Thyroid gland (tissue), 4 donors: Measurements from ENCODE around the gene ARHGAP28. TPM values are rescaled to one million over a fixed set of nuclear protein-coding genes. Genes with fewer than 3 reads are reported as not detected.

Source experiments
- DNase-seq, 2 donors: peaks; one replicate each; pipeline ENCODE4 v3.0.0-alpha.2; 2019
- H3K27ac ChIP-seq, 3 donors: fragments of 200-600 bp; sonication (generic); 1 replicate in 2 of 3; 2 replicates in 1 of 3; pipeline ENCODE4 v1.5.1; 2016 to 2019; ENCODE audit warnings: mild to moderate bottlenecking in 1 of 3, moderate library complexity in 1 of 3
- H3K27me3 ChIP-seq: fragments of 200-600 bp; sonication (generic); one replicate; pipeline ENCODE4 v1.5.1; 2019
- H3K36me3 ChIP-seq, 2 donors: fragments of 200-600 bp; sonication (generic); one replicate each; pipeline ENCODE4 v1.5.1; 2016 to 2019
- H3K4me1 ChIP-seq, 2 donors: fragments of 200-600 bp; sonication (generic); one replicate each; pipeline ENCODE4 v1.5.1; 2017 to 2019
- H3K4me3 ChIP-seq, 3 donors: fragments of 200-600 bp; sonication (generic); replicated peaks in 1 of 3; 1 replicate in 2 of 3; 2 replicates in 1 of 3; pipeline ENCODE4 v1.5.1; 2016; ENCODE audit warnings: mild to moderate bottlenecking in 1 of 3
- H3K9me3 ChIP-seq: fragments of 200-600 bp; sonication (generic); one replicate; pipeline ENCODE4 v1.5.1; 2017
- POLR2A ChIP-seq, 2 donors: fragments of 450-650 bp; IDR thresholded peaks; one replicate each; pipeline ENCODE4 v1.6.1; 2017; ENCODE audit warnings: antibody characterized with exemption in 2 of 2, mild to moderate bottlenecking in 2 of 2, moderate library complexity in 1 of 2
- WGBS, 2 donors: methylation state at CpG; one replicate each; pipeline ENCODE4 v1.1.5; 2017; 5-methylcytosine and 5-hydroxymethylcytosine counted together
- intact Hi-C: fragments of 100-400 bp; cut with DNase I; formaldehyde crosslinking; loops from one replicate; pipeline ENCODE4 v1.15.1; 2023
- total RNA-seq, 4 donors: library from RNA; depleted of rRNA; stranded (reverse); fragments of >200 nt; gene quantifications; one replicate each; pipeline ENCODE4 v1.2.3, GENCODE V29; 2016
- TF ChIP-seq, protein P1 (sequence below), 6 experiments: fragments of 200-600 bp in 3 of 6; fragments of 450-650 bp in 3 of 6; sonication (generic) in 3 of 6; IDR thresholded peaks; one replicate each; pipeline ENCODE4 v1.5.1; 2016 to 2019; ENCODE audit warnings: antibody characterized with exemption in 6 of 6, mild to moderate bottlenecking in 2 of 6, inconsistent platforms in 1 of 6, moderate library complexity in 1 of 6

Gene ARHGAP28
- total RNA-seq, 4 donors from 2014 or later = 2.8 to 26.5 (median 9.1) TPM

GRCh38 chr18:6741232-6741663 lies 11.7 kb downstream of the ARHGAP28 start:
- Histone ChIP-seq H3K9me3 (no peaks in the 10 kb centered on the region), H3K27me3 (no peaks in the 10 kb centered on the region), H3K4me3 (no peak overlapping the region), H3K36me3 (no peaks in the 10 kb centered on the region), H3K27ac (peak overlapping the region; percentile 61 to 88 (median 67)), H3K4me1 (peaks cover 16% of the 10 kb centered on the region in 2 donors)
- 1 to 3% methylated on average over 2 of the region's 2 CpGs for WGBS, 2 donors
- TF ChIP-seq POLR2A (IDR thresholded peaks at IDR 0.05) = no peak
- TF ChIP-seq, protein P1, sequence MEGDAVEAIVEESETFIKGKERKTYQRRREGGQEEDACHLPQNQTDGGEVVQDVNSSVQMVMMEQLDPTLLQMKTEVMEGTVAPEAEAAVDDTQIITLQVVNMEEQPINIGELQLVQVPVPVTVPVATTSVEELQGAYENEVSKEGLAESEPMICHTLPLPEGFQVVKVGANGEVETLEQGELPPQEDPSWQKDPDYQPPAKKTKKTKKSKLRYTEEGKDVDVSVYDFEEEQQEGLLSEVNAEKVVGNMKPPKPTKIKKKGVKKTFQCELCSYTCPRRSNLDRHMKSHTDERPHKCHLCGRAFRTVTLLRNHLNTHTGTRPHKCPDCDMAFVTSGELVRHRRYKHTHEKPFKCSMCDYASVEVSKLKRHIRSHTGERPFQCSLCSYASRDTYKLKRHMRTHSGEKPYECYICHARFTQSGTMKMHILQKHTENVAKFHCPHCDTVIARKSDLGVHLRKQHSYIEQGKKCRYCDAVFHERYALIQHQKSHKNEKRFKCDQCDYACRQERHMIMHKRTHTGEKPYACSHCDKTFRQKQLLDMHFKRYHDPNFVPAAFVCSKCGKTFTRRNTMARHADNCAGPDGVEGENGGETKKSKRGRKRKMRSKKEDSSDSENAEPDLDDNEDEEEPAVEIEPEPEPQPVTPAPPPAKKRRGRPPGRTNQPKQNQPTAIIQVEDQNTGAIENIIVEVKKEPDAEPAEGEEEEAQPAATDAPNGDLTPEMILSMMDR (IDR thresholded peaks at IDR 0.05) = no peak
- intact Hi-C loops = no loop called here
- DNase-seq = peak; percentile 64 to 69

- Histone ChIP-seq H3K27me3 (no peaks in the 10 kb centered on the region), H3K27ac (peak overlapping the region; percentile 37 to 88 (median 67)), H3K4me1 (peaks cover 16 to 18% of the 10 kb centered on the region in 2 donors), H3K4me3 (no peak overlapping the region), H3K9me3 (no peaks in the 10 kb centered on the region), H3K36me3 (no peaks in the 10 kb centered on the region)
- 80 to 85% methylated on average over 2 of the region's 2 CpGs for WGBS, 2 donors
- TF ChIP-seq POLR2A (IDR thresholded peaks at IDR 0.05) = no peak
- TF ChIP-seq, protein P1 (IDR thresholded peaks at IDR 0.05) = no peak
- intact Hi-C loops = no loop called here
- no peak for DNase-seq
Measured at GRCh38 chr18:6741786-6742185, 12.3 kb downstream of the ARHGAP28 start.

- TF ChIP-seq, protein P1 (IDR thresholded peaks at IDR 0.05) = no peak
- no peak for TF ChIP-seq POLR2A (IDR thresholded peaks at IDR 0.05)
- Histone ChIP-seq H3K27ac (no peak overlapping the region), H3K9me3 (no peaks in the 10 kb centered on the region), H3K36me3 (no peaks in the 10 kb centered on the region), H3K4me3 (no peak overlapping the region), H3K27me3 (no peaks in the 10 kb centered on the region), H3K4me1 (peaks cover 21 to 26% of the 10 kb centered on the region in 2 donors)
- DNase-seq = no peak
- intact Hi-C loops = no loop called here
- WGBS, 2 donors = 86 to 89% methylated on average over 5 of the region's 5 CpGs
Measured at GRCh38 chr18:6743999-6744398, 14.5 kb downstream of the ARHGAP28 start.

GRCh38 chr18:6744816-6745455 lies 15.4 kb downstream of the ARHGAP28 start:
- no peak for DNase-seq
- Histone ChIP-seq H3K27me3 (no peaks in the 10 kb centered on the region), H3K9me3 (no peaks in the 10 kb centered on the region), H3K4me1 (peaks cover 21 to 26% of the 10 kb centered on the region in 2 donors), H3K4me3 (no peak overlapping the region), H3K27ac (no peak overlapping the region), H3K36me3 (no peaks in the 10 kb centered on the region)
- intact Hi-C loops = no loop called here
- WGBS, 2 donors = 94 to 95% methylated on average over 1 of the region's 1 CpG
- TF ChIP-seq, protein P1 (IDR thresholded peaks at IDR 0.05) = no peak
- no peak for TF ChIP-seq POLR2A (IDR thresholded peaks at IDR 0.05)

- intact Hi-C loops = no loop called here
- H3K27ac ChIP-seq = no peak overlapping the region
- no peaks in the 10 kb centered on the region for H3K27me3 ChIP-seq
- DNase-seq = no peak
- H3K4me1 ChIP-seq = peaks cover 19 to 21% of the 10 kb centered on the region in 2 donors
- no peak overlapping the region for H3K4me3 ChIP-seq
- no peaks in the 10 kb centered on the region for H3K36me3 ChIP-seq
- TF ChIP-seq, protein P1 (IDR thresholded peaks at IDR 0.05) = no peak
- TF ChIP-seq POLR2A (IDR thresholded peaks at IDR 0.05) = no peak
- no peaks in the 10 kb centered on the region for H3K9me3 ChIP-seq
- 94% methylated on average over 5 of the region's 5 CpGs for WGBS, 2 donors
Measured at GRCh38 chr18:6745504-6746031, 16.1 kb downstream of the ARHGAP28 start.
